Epithelial cell of esophagus (primary cell): ENCODE measurements around the gene SASH3.
A peak's percentile ranks its signal among the peaks of the same experiment; 100 is the strongest.

Source experiments
- DNase-seq: peaks from one replicate; pipeline ENCODE4 v3.0.0; 2010; ENCODE audit warnings: low read depth
- H3K4me3 ChIP-seq: 2 replicates; pipeline ENCODE4 v1.5.1; 2011; ENCODE audit warnings: mild to moderate bottlenecking, low read length, control low read depth
- CTCF ChIP-seq: IDR thresholded peaks from 2 replicates; pipeline ENCODE4 v1.5.1; 2011; ENCODE audit warnings: low read depth, mild to moderate bottlenecking, low read length, control low read depth, inconsistent platforms; ENCODE audit not compliant: insufficient read depth; ENCODE audit errors: missing control alignments

SASH3 gene

GRCh38 chrX:129842510-129843208 is 62.9 kb downstream of the SASH3 start:
- no peak for TF ChIP-seq CTCF
- peak; percentile 22 for DNase-seq
- peak overlapping the region; percentile 66 for H3K4me3 ChIP-seq

GRCh38 chrX:129843209-129843458 is 63.4 kb downstream of the SASH3 start:
- H3K4me3 ChIP-seq, result peak overlapping the region; percentile 66
- no peak for TF ChIP-seq CTCF
- no peak for DNase-seq

GRCh38 chrX:129843459-129844306 is 63.9 kb downstream of the SASH3 start, which contains the start of gene ZDHHC9:
TSS of gene ZDHHC9 (minus strand) at chrX:129843886. CDS start at chrX:129841945, 1,941 bp downstream.
- no peak for TF ChIP-seq CTCF
- peak; percentile 87 for DNase-seq
- H3K4me3 ChIP-seq, result peak within 1 kb of the TSS; percentile 66
